SU-DHL-6 (cell line): ENCODE results near the gene ABCA12.

Source experiments
- H2AFZ ChIP-seq: fragments of 200-600 bp; sonication (generic); 2 replicates; pipeline ENCODE4 v1.6.1; 2014; ENCODE audit warnings: low read depth, mild to moderate bottlenecking, moderate library complexity, mixed read lengths, antibody characterized with exemption, low read length; ENCODE audit not compliant: severe bottlenecking
- H3F3A ChIP-seq: fragments of 200-600 bp; shearing (Covaris generic); 2 replicates; pipeline ENCODE4 v1.6.0; 2016; ENCODE audit warnings: antibody characterized with exemption, mild to moderate bottlenecking; ENCODE audit not compliant: insufficient read depth
- H3K27ac ChIP-seq: fragments of 200-600 bp; sonication (generic); 2 replicates; pipeline ENCODE4 v1.5.1; 2016; ENCODE audit warnings: low read depth, mild to moderate bottlenecking, low read length, moderate library complexity, mixed read lengths
- H3K27me3 ChIP-seq: fragments of 200-600 bp; sonication (generic), shearing (Covaris generic); 2 replicates; pipeline ENCODE4 v1.6.0; 2014; ENCODE audit warnings: mild to moderate bottlenecking, low read length
- H3K36me3 ChIP-seq: fragments of 200-600 bp; sonication (generic); 2 replicates; pipeline ENCODE4 v1.6.1; 2014; ENCODE audit warnings: mild to moderate bottlenecking, low read length, mixed read lengths
- H3K4me2 ChIP-seq: fragments of 300-600, 200-600 bp; shearing (Covaris generic), sonication (generic); 2 replicates; pipeline ENCODE4 v1.6.0; 2014; ENCODE audit warnings: low read length, low read depth, mild to moderate bottlenecking; ENCODE audit not compliant: poor library complexity, severe bottlenecking
- H3K4me3 ChIP-seq: fragments of 200-600 bp; sonication (generic); 2 replicates; pipeline ENCODE4 v1.5.1; 2014; ENCODE audit warnings: antibody characterized with exemption, low read length, mild to moderate bottlenecking, mixed read lengths; ENCODE audit not compliant: insufficient read depth, poor library complexity, severe bottlenecking
- H3K79me2 ChIP-seq: fragments of 200-600 bp; sonication (generic); 2 replicates; pipeline ENCODE4 v1.6.1; 2014; ENCODE audit warnings: mild to moderate bottlenecking, low read length, moderate library complexity; ENCODE audit not compliant: insufficient read depth
- H3K9ac ChIP-seq: fragments of 200-600 bp; sonication (generic); 2 replicates; pipeline ENCODE4 v1.7.0; 2014; ENCODE audit warnings: mild to moderate bottlenecking, low read length
- H3K9me2 ChIP-seq: fragments of 200-600 bp; sonication (generic); replicated peaks from 2 replicates; pipeline ENCODE4 v1.6.1; 2014; ENCODE audit warnings: low read length; ENCODE audit not compliant: insufficient read depth
- H3K9me3 ChIP-seq: fragments of 200-600 bp; sonication (generic); 2 replicates; pipeline ENCODE4 v1.6.1; 2014; ENCODE audit warnings: low read length, mixed read lengths; ENCODE audit not compliant: insufficient read depth
- H4K20me1 ChIP-seq: fragments of 200-600 bp; sonication (generic); 2 replicates; pipeline ENCODE4 v1.6.1; 2014; ENCODE audit warnings: low read depth, mild to moderate bottlenecking, antibody characterized with exemption, low read length, moderate library complexity, mixed read lengths
- EZH2phosphoT487 ChIP-seq: fragments of 200-600 bp; sonication (generic), shearing (Covaris generic); conservative IDR thresholded peaks from 2 replicates; pipeline ENCODE4 v1.6.1; 2018; ENCODE audit warnings: mild to moderate bottlenecking, antibody characterized with exemption, low read length, moderate library complexity, mixed read lengths
- TF ChIP-seq, protein P1 (sequence below): fragments of 200-600 bp; sonication (generic); IDR thresholded peaks from one replicate; pipeline ENCODE4 v1.5.1; 2017; ENCODE audit warnings: antibody characterized with exemption, mild to moderate bottlenecking, low read length, moderate library complexity; ENCODE audit not compliant: insufficient read depth, poor library complexity, severe bottlenecking

The ABCA12 gene

DNA sequence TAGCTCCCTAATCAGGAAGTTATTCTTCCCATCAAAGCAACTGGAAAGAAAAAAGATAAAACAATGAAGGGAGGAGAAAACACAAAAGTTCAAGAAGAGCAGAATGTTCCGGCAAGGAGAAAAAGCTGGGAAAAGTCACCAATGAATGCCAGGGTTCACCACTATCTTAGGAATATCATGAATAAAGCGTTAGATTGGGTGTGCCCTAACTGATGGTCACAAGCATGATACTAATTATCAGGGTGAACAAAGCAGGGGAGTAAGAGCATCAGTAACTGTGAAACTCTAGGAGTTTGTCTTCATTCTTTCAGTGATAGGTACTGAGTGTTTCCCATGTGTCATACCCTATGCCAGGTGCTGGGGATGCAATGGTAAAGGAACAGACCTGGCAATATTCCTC is 115.5 kb downstream of the ABCA12 start:
- no peaks in the 10 kb centered on the region for H3K9me3 ChIP-seq
- no peaks in the 10 kb centered on the region for H3K79me2 ChIP-seq
- H3K4me3 ChIP-seq = no peak overlapping the region
- no peak overlapping the region for H3K4me2 ChIP-seq
- H4K20me1 ChIP-seq = no peaks in the 10 kb centered on the region
- H3K9ac ChIP-seq = no peak overlapping the region
- H3K9me2 ChIP-seq = no peaks in the 10 kb centered on the region
- H3K36me3 ChIP-seq = no peaks in the 10 kb centered on the region
- H3F3A ChIP-seq = no peaks in the 10 kb centered on the region
- no peak overlapping the region for H2AFZ ChIP-seq
- no peak overlapping the region for H3K27ac ChIP-seq
- TF ChIP-seq, protein P1, sequence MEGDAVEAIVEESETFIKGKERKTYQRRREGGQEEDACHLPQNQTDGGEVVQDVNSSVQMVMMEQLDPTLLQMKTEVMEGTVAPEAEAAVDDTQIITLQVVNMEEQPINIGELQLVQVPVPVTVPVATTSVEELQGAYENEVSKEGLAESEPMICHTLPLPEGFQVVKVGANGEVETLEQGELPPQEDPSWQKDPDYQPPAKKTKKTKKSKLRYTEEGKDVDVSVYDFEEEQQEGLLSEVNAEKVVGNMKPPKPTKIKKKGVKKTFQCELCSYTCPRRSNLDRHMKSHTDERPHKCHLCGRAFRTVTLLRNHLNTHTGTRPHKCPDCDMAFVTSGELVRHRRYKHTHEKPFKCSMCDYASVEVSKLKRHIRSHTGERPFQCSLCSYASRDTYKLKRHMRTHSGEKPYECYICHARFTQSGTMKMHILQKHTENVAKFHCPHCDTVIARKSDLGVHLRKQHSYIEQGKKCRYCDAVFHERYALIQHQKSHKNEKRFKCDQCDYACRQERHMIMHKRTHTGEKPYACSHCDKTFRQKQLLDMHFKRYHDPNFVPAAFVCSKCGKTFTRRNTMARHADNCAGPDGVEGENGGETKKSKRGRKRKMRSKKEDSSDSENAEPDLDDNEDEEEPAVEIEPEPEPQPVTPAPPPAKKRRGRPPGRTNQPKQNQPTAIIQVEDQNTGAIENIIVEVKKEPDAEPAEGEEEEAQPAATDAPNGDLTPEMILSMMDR = no peak
- no peak for TF ChIP-seq EZH2phosphoT487
- H3K27me3 ChIP-seq = no peaks in the 10 kb centered on the region

DNA sequence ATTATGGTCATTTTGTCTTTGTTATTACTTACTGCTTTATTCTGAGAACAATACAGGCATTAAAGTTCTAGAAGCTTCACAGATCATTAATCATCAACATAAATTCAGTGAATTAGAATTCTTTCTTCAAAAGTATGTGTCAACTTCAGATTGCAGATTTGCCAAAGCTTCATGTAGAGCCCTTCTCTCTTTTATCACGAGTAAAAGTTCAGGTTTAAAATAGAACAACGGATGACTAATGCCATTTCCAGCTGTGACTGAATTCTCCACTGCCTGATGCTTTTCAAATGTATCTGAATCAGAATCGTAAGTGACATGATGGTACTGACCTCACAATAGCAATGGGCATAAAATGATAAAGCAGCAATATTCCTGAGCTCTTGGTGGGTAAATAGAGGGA is 116.0 kb downstream of the ABCA12 start:
- H3K9ac ChIP-seq = no peak overlapping the region
- H3K9me2 ChIP-seq = no peaks in the 10 kb centered on the region
- no peak overlapping the region for H3K27ac ChIP-seq
- no peaks in the 10 kb centered on the region for H3K27me3 ChIP-seq
- H3K79me2 ChIP-seq = no peaks in the 10 kb centered on the region
- TF ChIP-seq, protein P1 = no peak
- no peak for TF ChIP-seq EZH2phosphoT487
- H3K4me3 ChIP-seq = no peak overlapping the region
- H3K36me3 ChIP-seq = no peaks in the 10 kb centered on the region
- H4K20me1 ChIP-seq = no peaks in the 10 kb centered on the region
- H2AFZ ChIP-seq = no peak overlapping the region
- no peaks in the 10 kb centered on the region for H3K9me3 ChIP-seq
- no peaks in the 10 kb centered on the region for H3F3A ChIP-seq
- no peak overlapping the region for H3K4me2 ChIP-seq

DNA sequence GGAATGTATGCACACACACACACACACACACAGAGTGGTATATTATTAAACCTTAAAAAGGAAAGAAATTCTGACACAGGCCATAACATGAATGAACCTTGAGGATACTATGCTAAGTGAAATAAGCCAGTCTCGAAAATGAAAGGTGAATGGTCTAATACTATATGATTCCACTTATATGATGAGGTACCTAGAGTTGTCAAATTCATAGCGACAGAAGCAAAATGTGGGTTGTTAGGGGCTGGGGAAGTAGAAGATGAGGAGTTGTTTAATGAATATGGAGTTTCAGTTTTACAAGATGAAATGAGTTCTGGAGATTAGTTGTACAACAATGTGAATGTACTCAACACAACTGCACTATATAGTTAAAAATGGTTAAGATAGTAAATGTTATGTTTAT is 118.1 kb downstream of the ABCA12 start:
- Histone ChIP-seq H3F3A (no peaks in the 10 kb centered on the region), H2AFZ (no peak overlapping the region), H3K36me3 (no peaks in the 10 kb centered on the region), H3K27ac (no peak overlapping the region), H3K4me2 (no peak overlapping the region), H3K79me2 (no peaks in the 10 kb centered on the region), H3K9me2 (no peaks in the 10 kb centered on the region), H4K20me1 (no peaks in the 10 kb centered on the region), H3K4me3 (no peak overlapping the region), H3K9ac (no peak overlapping the region), H3K9me3 (no peaks in the 10 kb centered on the region), H3K27me3 (no peaks in the 10 kb centered on the region)
- no peak for TF ChIP-seq EZH2phosphoT487
- TF ChIP-seq, protein P1 = no peak

DNA sequence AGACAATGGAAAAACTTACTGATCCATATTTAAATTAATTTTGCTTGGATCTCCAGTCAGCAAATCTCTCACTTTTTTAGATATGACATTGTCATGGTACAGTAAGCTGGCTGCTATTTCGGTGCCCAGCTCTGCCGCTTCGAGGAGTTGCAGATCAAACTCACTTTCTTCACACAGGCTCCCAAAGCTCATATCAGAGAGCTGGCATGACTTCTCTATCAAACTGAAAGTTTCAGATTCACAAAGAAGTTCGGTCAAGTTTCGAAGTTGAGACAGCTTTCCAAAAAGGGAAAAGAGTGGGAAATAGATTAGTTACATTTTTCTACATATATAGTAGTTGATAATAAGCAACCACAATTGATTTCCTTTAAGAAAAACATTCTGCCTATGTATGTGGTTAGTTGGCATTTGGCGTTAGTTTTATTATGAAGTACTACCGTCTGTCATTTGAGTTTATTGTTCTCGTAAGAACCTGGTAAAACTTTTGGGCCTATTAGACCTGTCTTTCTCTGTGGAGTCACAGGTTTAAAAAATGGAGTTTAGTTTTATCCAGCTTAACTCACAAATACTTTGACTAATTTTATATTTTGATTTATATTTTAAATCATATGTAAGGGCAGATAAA is 118.8 kb downstream of the ABCA12 start:
- H3K9ac ChIP-seq = no peak overlapping the region
- no peak overlapping the region for H2AFZ ChIP-seq
- H3K9me3 ChIP-seq = no peaks in the 10 kb centered on the region
- TF ChIP-seq, protein P1 = no peak
- TF ChIP-seq EZH2phosphoT487 = no peak
- H3K4me3 ChIP-seq = no peak overlapping the region
- no peaks in the 10 kb centered on the region for H3K27me3 ChIP-seq
- H3K27ac ChIP-seq = no peak overlapping the region
- no peak overlapping the region for H3K4me2 ChIP-seq
- H3K79me2 ChIP-seq = no peaks in the 10 kb centered on the region
- H3K9me2 ChIP-seq = no peaks in the 10 kb centered on the region
- H3F3A ChIP-seq = no peaks in the 10 kb centered on the region
- H3K36me3 ChIP-seq = no peaks in the 10 kb centered on the region
- H4K20me1 ChIP-seq = no peaks in the 10 kb centered on the region
